HG03342 (cell line): ENCODE results near the gene TK1.

Experiments
- ATAC-seq: cut with Tn5 transposase; IDR thresholded peaks from one replicate; pipeline ENCODE4 v1.9.1; 2021; ENCODE audit warnings: mild to moderate bottlenecking, moderate library complexity; ENCODE audit not compliant: unreplicated experiment

TK1 gene

DNA sequence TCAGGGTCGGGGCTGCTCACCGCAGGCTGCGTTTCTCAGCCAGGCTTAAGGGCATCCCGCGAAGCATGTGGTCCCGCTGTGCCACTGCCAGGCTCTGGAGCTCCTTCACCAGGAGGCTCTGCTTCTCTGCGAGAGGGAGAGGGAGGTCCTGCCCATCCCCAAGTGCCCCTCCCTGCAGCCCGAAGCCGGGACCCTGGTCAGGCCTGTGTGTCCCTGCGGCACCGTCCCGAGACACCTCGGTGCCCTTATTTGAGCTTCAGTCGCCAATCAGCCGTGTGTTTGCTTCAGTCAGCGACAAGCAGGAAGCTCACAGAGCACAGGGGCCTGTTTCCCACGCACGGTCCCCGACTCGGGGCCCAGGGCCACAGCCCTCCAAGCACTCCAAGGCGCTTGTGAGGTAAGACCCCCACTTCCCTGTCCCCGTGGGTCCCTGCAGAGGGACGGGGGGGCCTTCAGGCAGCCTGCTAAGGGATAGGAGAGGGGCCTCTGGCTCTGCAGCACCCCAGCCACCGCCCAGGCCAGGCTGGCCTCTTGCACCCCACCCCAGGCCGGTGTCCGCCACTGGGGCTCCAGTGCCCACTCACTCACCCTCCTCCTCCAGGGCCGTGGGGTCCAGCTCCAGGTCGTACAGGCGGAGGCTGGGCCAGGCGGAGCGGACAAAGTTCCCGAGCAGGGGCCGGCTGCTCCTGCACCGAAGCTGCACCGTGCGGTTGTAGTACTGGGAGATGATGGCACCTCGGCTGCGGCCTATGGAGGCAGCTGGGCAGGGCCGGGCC is 61.5 kb downstream of the TK1 start:
- no peak for ATAC-seq

DNA sequence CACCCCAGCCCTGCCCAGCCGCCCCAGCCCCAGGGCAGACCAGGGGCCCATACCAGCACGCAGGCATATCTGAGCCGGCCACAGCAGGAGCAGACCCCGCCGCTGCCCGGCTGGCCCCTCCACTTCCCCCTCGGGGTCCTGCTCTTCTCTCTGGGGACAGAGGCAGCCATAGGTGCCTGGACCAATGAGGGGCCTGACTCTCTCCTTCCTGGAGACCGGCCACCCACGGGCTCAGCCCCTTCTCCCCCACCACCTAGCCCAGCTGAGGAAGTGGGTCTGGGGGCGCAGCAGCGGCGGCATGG is 62.1 kb downstream of the TK1 start:
- ATAC-seq = no peak
